GM12875 (cell line): ENCODE data around the gene ST3GAL2.
"Not testable (repeated sequence)": the region's sequence is repeated elsewhere in the genome, so short reads cannot be mapped to it uniquely, and the experiment has no call there.

Source experiments
- H3K4me3 ChIP-seq: one replicate; pipeline ENCODE4 v1.5.1; 2011; ENCODE audit warnings: low read depth, low read length, control low read depth
- TF ChIP-seq, protein P1 (sequence below): IDR thresholded peaks from 2 replicates; pipeline ENCODE4 v1.5.1; 2011; ENCODE audit warnings: low read depth, mild to moderate bottlenecking, control low read depth, inconsistent platforms, low read length, moderate library complexity, borderline replicate concordance; ENCODE audit not compliant: insufficient read depth

Gene ST3GAL2

DNA sequence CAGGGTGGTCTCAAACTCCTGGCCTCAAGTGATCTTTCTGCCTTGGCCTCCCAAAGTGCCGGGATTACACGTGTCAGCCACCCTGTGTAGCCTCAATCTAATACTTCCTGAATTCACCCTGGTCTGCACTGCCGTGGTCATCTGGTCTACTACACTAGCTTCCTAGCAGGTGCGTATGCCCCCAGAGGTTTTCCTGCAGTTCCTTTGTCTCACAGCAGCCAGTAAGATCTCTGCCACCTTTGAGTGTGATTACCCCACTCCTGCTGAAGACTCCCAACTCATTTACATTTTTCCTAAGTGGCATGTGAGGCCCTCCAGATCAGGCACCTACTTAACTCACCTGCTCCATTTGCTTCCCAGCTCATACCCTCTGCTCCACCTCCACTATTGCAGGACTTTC is 97.3 kb downstream of the ST3GAL2 start:
- no peak overlapping the region for H3K4me3 ChIP-seq
- TF ChIP-seq, protein P1, sequence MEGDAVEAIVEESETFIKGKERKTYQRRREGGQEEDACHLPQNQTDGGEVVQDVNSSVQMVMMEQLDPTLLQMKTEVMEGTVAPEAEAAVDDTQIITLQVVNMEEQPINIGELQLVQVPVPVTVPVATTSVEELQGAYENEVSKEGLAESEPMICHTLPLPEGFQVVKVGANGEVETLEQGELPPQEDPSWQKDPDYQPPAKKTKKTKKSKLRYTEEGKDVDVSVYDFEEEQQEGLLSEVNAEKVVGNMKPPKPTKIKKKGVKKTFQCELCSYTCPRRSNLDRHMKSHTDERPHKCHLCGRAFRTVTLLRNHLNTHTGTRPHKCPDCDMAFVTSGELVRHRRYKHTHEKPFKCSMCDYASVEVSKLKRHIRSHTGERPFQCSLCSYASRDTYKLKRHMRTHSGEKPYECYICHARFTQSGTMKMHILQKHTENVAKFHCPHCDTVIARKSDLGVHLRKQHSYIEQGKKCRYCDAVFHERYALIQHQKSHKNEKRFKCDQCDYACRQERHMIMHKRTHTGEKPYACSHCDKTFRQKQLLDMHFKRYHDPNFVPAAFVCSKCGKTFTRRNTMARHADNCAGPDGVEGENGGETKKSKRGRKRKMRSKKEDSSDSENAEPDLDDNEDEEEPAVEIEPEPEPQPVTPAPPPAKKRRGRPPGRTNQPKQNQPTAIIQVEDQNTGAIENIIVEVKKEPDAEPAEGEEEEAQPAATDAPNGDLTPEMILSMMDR: no peak

DNA sequence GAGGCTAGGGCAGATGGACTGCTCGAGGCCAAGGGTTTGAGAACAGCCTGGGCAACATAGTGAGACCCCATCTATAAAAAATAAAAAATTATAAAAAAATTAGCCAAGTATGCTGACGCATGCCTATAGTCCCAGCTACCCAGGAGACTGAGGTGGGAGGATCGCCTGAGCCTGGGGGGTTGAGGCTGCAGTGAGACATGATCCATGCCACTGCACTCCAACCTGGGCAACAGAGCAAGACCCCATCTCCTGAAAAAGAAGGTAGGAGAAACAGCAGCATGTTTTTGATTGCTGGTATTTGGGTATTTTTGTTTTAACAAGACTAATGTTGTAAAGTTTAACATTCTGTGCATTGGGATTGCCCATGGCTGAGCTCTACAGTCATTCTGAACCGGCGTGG is 101.1 kb downstream of the ST3GAL2 start:
- TF ChIP-seq, protein P1: no peak
- H3K4me3 ChIP-seq: no peak overlapping the region

DNA sequence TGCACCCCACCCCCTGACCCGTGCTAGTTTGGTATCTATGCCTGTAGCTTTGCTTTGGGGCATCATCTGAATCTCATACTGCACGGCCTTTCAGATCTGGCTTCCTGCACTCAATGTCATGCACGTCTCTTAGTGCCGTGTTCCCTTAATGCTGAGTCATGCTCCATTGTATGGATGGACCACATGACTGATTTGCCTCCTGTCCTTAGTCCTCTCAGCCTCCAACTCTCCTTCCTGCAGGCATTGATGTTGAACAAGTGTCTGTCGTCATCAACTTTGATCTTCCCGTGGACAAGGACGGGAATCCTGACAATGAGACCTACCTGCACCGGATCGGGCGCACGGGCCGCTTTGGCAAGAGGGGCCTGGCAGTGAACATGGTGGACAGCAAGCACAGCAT is 106.2 kb downstream of the ST3GAL2 start:
- H3K4me3 ChIP-seq: not testable (repeated sequence)

DNA sequence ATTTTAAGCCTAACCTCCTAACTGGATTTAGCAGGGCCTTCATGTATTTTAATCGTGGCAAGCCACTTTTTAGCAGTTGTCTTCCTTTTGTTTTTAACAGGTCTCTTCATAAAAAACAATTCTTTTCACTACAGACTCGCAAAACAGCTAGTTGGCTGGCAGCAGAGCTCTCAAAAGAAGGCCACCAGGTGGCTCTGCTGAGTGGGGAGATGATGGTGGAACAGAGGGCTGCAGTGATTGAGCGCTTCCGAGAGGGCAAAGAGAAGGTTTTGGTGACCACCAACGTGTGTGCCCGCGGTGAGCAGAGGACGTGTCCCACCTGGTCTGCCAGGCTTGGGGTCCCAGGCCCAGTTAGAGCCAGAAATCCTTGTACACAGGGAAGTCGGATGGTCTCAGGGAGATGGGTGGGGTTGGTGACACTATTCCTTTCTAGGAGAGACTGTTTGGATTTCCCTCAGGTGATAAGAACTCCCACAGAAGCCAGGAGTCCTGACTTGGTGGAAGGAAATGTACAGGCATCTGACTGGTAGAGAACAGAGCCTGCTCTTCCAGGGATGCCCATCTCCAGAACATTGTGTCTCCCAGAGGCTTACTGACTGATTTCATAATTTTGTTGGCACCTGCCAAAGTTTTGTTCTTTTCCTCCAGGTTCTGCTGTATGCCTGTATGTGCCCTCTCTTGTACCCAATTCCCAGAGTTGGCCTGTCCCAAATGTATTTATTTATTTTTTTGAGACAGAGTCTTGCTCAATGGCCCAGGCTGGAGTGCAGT is 107.1 kb downstream of the ST3GAL2 start:
- TF ChIP-seq, protein P1: peak; percentile 42; the same call in 1 of the 2 replicates
- no peak overlapping the region for H3K4me3 ChIP-seq

DNA sequence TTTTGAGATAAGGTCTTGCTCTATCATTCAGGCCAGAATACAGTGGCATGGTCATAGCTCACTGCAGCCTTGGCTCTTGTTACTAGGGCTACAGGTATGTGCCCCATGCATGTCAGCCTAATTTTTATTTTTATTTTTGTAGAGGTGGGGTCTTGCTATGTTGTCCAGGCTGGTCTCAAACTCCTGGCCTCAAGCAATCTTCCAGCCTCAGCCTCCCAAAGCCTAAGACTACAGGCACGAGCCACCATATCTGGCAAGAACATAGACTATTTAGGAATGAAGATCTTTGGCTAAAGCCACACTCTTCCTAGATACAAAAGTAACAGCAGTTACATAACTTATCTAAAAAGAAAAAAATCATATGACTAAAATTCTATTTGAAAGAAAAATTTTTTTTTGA is 107.8 kb downstream of the ST3GAL2 start:
- no peak overlapping the region for H3K4me3 ChIP-seq
- TF ChIP-seq, protein P1: no peak
